HepG2 (cell line): Measurements from ENCODE around the gene GJA9. TPM values are rescaled to one million over a fixed set of nuclear protein-coding genes. Genes with fewer than 3 reads are reported as not detected.

Experiments
- CHCHD3 ChIP-seq: sonication (generic); formaldehyde crosslinking; IDR thresholded peaks from 2 replicates; pipeline ENCODE4 v1.8.0; 2022; ENCODE audit warnings: mild to moderate bottlenecking, missing genetic modification reagents, moderate library complexity
- HCFC1 ChIP-seq: fragments of 150-350 bp; IDR thresholded peaks from 2 replicates; pipeline ENCODE4 v1.6.1; 2014; ENCODE audit warnings: low read depth, low read length
- HES4 ChIP-seq: sonication (generic); formaldehyde crosslinking; IDR thresholded peaks from 2 replicates; pipeline ENCODE4 v1.9.0; 2021; ENCODE audit warnings: mild to moderate bottlenecking, missing genetic modification reagents, borderline replicate concordance
- KAT7 ChIP-seq: IDR thresholded peaks from 2 replicates; pipeline ENCODE4 v1.6.1; 2018; ENCODE audit warnings: borderline replicate concordance, missing compliant biosample characterization
- MEIS1 ChIP-seq: sonication (generic); formaldehyde crosslinking; IDR thresholded peaks from 2 replicates; pipeline ENCODE4 v1.9.0; 2021; ENCODE audit warnings: mild to moderate bottlenecking, missing genetic modification reagents, moderate library complexity, borderline replicate concordance
- MYC ChIP-seq: sonication (generic); formaldehyde crosslinking; IDR thresholded peaks from 2 replicates; pipeline ENCODE4 v1.9.0; 2021; ENCODE audit warnings: missing genetic modification reagents, borderline replicate concordance
- NFYC ChIP-seq: IDR thresholded peaks from 2 replicates; pipeline ENCODE4 v1.6.1; 2016; ENCODE audit warnings: missing genetic modification reagents, missing compliant biosample characterization
- NR2F1 ChIP-seq, 2 experiments: fragments of 450-650 bp in 1 of 2; formaldehyde crosslinking in 1 of 2; IDR thresholded peaks; 2 replicates each; pipeline versions ENCODE4 v1.5.0 to v1.6.1; 2016 to 2020; ENCODE audit warnings: mild to moderate bottlenecking in 1 of 2, missing compliant biosample characterization in 1 of 2, missing genetic modification reagents in 1 of 2, moderate library complexity in 1 of 2
- NR2F6 ChIP-seq, 2 experiments: IDR thresholded peaks; 2 replicates each; pipeline ENCODE4 v1.6.1; 2016; ENCODE audit warnings: antibody characterized with exemption in 1 of 2, mild to moderate bottlenecking in 1 of 2
- PHF5A ChIP-seq: IDR thresholded peaks from one replicate; pipeline ENCODE4 v1.6.1; 2018; ENCODE audit warnings: low read depth, missing genetic modification reagents; ENCODE audit not compliant: unreplicated experiment
- REPIN1 ChIP-seq: sonication (generic); formaldehyde crosslinking; IDR thresholded peaks from 2 replicates; pipeline ENCODE4 v1.8.0; 2022; ENCODE audit warnings: missing genetic modification reagents, low read depth, mild to moderate bottlenecking, borderline replicate concordance
- SIN3B ChIP-seq: fragments of 150-350 bp; IDR thresholded peaks from 2 replicates; pipeline ENCODE4 v1.6.1; 2014; ENCODE audit warnings: low read length
- SSRP1 ChIP-seq: IDR thresholded peaks from 2 replicates; pipeline ENCODE4 v1.6.1; 2016; ENCODE audit warnings: control low read depth
- ZC3H4 ChIP-seq: sonication (generic); formaldehyde crosslinking; IDR thresholded peaks from 2 replicates; pipeline ENCODE4 v1.4.0; 2020; ENCODE audit warnings: missing genetic modification reagents, borderline replicate concordance
- ZKSCAN5 ChIP-seq: sonication (generic); formaldehyde crosslinking; IDR thresholded peaks from 2 replicates; pipeline ENCODE4 v1.5.1; 2020; ENCODE audit warnings: mild to moderate bottlenecking, missing genetic modification reagents
- ZNF260 ChIP-seq: sonication (generic); formaldehyde crosslinking; IDR thresholded peaks from 2 replicates; pipeline ENCODE4 v1.4.0; 2020; ENCODE audit warnings: missing genetic modification reagents, low read depth, mild to moderate bottlenecking, borderline replicate concordance
- ZNF619 ChIP-seq: sonication (generic); formaldehyde crosslinking; IDR thresholded peaks from 2 replicates; pipeline ENCODE4 v1.4.0; 2020; ENCODE audit warnings: mild to moderate bottlenecking, missing genetic modification reagents
- ZNF660 ChIP-seq: sonication (generic); formaldehyde crosslinking; IDR thresholded peaks from 2 replicates; pipeline ENCODE4 v1.5.1; 2020; ENCODE audit warnings: mild to moderate bottlenecking, low read depth, missing genetic modification reagents, borderline replicate concordance
- ZNF747 ChIP-seq: sonication (generic); formaldehyde crosslinking; IDR thresholded peaks from 2 replicates; pipeline ENCODE4 v1.8.1; 2023; ENCODE audit warnings: missing genetic modification reagents, mild to moderate bottlenecking, borderline replicate concordance
- ZNF816 ChIP-seq: sonication (generic); formaldehyde crosslinking; IDR thresholded peaks from 2 replicates; pipeline ENCODE4 v1.8.0; 2022; ENCODE audit warnings: missing genetic modification reagents, mild to moderate bottlenecking, borderline replicate concordance
- polyA plus RNA-seq, 8 experiments: library from polyadenylated mRNA; depleted of rRNA in 3 of 8; stranded (reverse) in 7 of 8; unstranded in 1 of 8; fragments of >200 nt; fragmentation: Illumina TruSeq in 4 of 8; extraction: Trizol in 4 of 8; gene quantifications; 2 replicates each; pipeline versions ENCODE4 v1.2.1 to v1.2.3, GENCODE V29; 2011 to 2016; ENCODE audit warnings: low read depth in 4 of 8, missing spikeins in 1 of 8, mixed read lengths in 1 of 8; ENCODE audit not compliant: insufficient read depth in 1 of 8
- total RNA-seq, 5 experiments: library from RNA; depleted of rRNA; stranded (reverse); fragments of >200 nt; fragmentation: Illumina TruSeq; extraction: Trizol; gene quantifications; 2 replicates each; pipeline ENCODE4 v1.2.3, GENCODE V29; 2016; ENCODE audit warnings: low read depth in 1 of 5
- TF ChIP-seq, protein P1 (sequence below): sonication (generic); formaldehyde crosslinking; IDR thresholded peaks from 2 replicates; pipeline ENCODE4 v1.5.1; 2020; ENCODE audit warnings: missing genetic modification reagents, mild to moderate bottlenecking, borderline replicate concordance
- TF ChIP-seq, protein P2 (sequence below): IDR thresholded peaks from 2 replicates; pipeline ENCODE4 v1.6.1; 2012; ENCODE audit warnings: inconsistent platforms
- TF ChIP-seq, protein P3 (sequence below): sonication (generic); formaldehyde crosslinking; IDR thresholded peaks from 2 replicates; pipeline ENCODE4 v1.5.0; 2020; ENCODE audit warnings: mild to moderate bottlenecking, missing genetic modification reagents

Gene GJA9
- total and polyA plus RNA-seq, 2 of the 13 experiments (the other 11 are each of a cell fraction or from before 2014, with no cell fraction given), result 0.08 to 0.13 TPM

DNA sequence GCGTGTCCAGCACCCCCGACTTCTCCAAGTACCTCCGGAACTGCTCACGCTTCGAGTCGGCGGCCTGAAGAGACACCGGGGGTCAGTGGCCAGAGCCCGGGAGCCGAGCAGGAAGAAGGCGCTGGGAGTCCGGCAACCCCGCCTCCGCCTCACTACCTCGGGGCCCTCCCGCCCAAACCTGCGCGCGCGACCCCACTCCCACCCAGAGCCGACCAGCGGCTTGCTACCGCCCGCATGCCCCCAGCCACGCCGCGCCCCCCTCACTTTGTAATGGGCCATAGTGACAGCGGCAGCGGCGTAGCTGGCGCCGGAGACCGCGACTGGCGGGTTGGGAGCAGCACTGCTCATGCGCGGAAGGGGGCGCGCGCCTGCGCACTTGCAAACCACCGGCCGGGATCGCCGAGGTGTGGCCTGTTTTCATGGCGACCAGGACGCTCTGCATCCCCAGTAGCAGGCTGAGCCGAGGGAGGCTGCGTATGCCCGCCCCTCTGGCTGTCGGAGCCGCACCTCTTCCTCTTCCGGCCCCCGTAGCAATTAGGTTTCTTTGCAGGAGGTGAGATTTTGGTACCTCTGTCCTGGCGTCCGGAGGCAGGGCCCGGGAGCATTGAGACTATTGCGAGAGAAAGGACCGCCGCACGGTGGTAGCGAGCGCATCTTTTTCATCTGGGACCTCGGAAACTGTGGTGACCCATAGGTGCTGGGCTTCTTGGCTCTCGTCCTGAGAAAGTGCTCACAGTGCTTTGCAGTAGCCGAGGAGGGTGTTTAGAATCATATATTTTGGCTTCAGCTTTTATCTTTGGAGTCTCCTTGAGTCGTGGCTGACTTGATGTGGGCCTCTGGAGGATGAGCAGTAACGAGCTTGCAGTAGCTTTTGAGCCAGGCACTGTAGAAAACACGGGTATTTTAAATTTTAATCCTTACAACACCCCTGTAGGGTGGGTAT, 8.1 kb downstream of the GJA9 start, which contains the start of gene MYCBP (continued):
- peak; percentile 11; the same call in 1 of the 2 replicates for TF ChIP-seq HES4 (CRISPR knock-in tag)
- TF ChIP-seq ZKSCAN5, result peak; percentile 82
- TF ChIP-seq, protein P1, sequence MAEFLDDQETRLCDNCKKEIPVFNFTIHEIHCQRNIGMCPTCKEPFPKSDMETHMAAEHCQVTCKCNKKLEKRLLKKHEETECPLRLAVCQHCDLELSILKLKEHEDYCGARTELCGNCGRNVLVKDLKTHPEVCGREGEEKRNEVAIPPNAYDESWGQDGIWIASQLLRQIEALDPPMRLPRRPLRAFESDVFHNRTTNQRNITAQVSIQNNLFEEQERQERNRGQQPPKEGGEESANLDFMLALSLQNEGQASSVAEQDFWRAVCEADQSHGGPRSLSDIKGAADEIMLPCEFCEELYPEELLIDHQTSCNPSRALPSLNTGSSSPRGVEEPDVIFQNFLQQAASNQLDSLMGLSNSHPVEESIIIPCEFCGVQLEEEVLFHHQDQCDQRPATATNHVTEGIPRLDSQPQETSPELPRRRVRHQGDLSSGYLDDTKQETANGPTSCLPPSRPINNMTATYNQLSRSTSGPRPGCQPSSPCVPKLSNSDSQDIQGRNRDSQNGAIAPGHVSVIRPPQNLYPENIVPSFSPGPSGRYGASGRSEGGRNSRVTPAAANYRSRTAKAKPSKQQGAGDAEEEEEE, result no peak
- no peak for TF ChIP-seq ZNF260 (CRISPR knock-in tag)
- TF ChIP-seq, protein P2, sequence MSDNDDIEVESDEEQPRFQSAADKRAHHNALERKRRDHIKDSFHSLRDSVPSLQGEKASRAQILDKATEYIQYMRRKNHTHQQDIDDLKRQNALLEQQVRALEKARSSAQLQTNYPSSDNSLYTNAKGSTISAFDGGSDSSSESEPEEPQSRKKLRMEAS, result peak; percentile 70
- TF ChIP-seq ZNF619, result peak; percentile 61
- TF ChIP-seq PHF5A (CRISPR knock-in tag), result no peak
- TF ChIP-seq NFYC (CRISPR knock-in tag), result no peak
- TF ChIP-seq CHCHD3 (CRISPR knock-in tag), result peak; percentile 56; the same call in 1 of the 2 replicates
- TF ChIP-seq HCFC1, result no peak
- TF ChIP-seq ZNF816 (CRISPR knock-in tag), result no peak
- TF ChIP-seq REPIN1 (CRISPR knock-in tag), result peak; percentile 60; the same call in 1 of the 2 replicates
- no peak for TF ChIP-seq NR2F1 (CRISPR knock-in tag; IDR thresholded peaks at IDR 0.05)
- TF ChIP-seq, protein P3, sequence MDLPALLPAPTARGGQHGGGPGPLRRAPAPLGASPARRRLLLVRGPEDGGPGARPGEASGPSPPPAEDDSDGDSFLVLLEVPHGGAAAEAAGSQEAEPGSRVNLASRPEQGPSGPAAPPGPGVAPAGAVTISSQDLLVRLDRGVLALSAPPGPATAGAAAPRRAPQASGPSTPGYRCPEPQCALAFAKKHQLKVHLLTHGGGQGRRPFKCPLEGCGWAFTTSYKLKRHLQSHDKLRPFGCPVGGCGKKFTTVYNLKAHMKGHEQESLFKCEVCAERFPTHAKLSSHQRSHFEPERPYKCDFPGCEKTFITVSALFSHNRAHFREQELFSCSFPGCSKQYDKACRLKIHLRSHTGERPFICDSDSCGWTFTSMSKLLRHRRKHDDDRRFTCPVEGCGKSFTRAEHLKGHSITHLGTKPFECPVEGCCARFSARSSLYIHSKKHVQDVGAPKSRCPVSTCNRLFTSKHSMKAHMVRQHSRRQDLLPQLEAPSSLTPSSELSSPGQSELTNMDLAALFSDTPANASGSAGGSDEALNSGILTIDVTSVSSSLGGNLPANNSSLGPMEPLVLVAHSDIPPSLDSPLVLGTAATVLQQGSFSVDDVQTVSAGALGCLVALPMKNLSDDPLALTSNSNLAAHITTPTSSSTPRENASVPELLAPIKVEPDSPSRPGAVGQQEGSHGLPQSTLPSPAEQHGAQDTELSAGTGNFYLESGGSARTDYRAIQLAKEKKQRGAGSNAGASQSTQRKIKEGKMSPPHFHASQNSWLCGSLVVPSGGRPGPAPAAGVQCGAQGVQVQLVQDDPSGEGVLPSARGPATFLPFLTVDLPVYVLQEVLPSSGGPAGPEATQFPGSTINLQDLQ (CRISPR knock-in tag), result no peak
- no peak for TF ChIP-seq ZC3H4 (CRISPR knock-in tag)
- no peak for TF ChIP-seq MEIS1 (CRISPR knock-in tag)
- TF ChIP-seq KAT7 (CRISPR knock-in tag), result peak; percentile 80; the same call in 1 of the 2 replicates
- no peak for TF ChIP-seq NR2F6 (IDR thresholded peaks at IDR 0.05)
- no peak for TF ChIP-seq NR2F6 (CRISPR knock-in tag; IDR thresholded peaks at IDR 0.05)
- TF ChIP-seq ZNF747 (CRISPR knock-in tag), result peak; percentile 55; the same call in 1 of the 2 replicates
- TF ChIP-seq SSRP1, result no peak
- TF ChIP-seq ZNF660 (CRISPR knock-in tag), result no peak
- peak; percentile 35; the same call in 1 of the 2 replicates for TF ChIP-seq MYC (CRISPR knock-in tag)
- TF ChIP-seq SIN3B, result no peak
